KMS-11 (cell line): ENCODE measurements around the gene CCDC66.
"Not testable (repeated sequence)": the region's sequence is repeated elsewhere in the genome, so short reads cannot be mapped to it uniquely, and the experiment has no call there.

Source experiments
- H2AFZ ChIP-seq: fragments of 200-600 bp; sonication (generic); 2 replicates; pipeline ENCODE4 v1.6.1; 2016; ENCODE audit warnings: antibody characterized with exemption, mixed run types, low read depth
- H3K27ac ChIP-seq: fragments of 200-600 bp; sonication (generic); 2 replicates; pipeline ENCODE4 v1.6.1; 2016; ENCODE audit warnings: mild to moderate bottlenecking, mixed run types
- H3K27me3 ChIP-seq: fragments of 200-600 bp; sonication (generic); 2 replicates; pipeline ENCODE4 v1.6.1; 2017; ENCODE audit warnings: mild to moderate bottlenecking, low read depth, mixed run types, moderate library complexity; ENCODE audit not compliant: insufficient read depth
- H3K36me3 ChIP-seq: fragments of 200-600 bp; sonication (generic); 2 replicates; pipeline ENCODE4 v1.6.1; 2017; ENCODE audit warnings: mild to moderate bottlenecking, mixed run types; ENCODE audit not compliant: insufficient read depth
- H3K4me1 ChIP-seq: fragments of 200-600 bp; sonication (generic); 2 replicates; pipeline ENCODE4 v1.6.1; 2016; ENCODE audit warnings: mild to moderate bottlenecking, low read depth, mixed run types; ENCODE audit not compliant: poor library complexity, severe bottlenecking
- H3K4me2 ChIP-seq: fragments of 200-600 bp; sonication (generic); 2 replicates; pipeline ENCODE4 v1.7.0; 2016; ENCODE audit warnings: mild to moderate bottlenecking, mixed run types
- H3K4me3 ChIP-seq: fragments of 200-600 bp; sonication (generic); IDR thresholded peaks from 2 replicates; pipeline ENCODE4 v1.6.1; 2017; ENCODE audit warnings: low read depth, low read length, mixed read lengths; ENCODE audit not compliant: insufficient read depth
- H3K79me2 ChIP-seq: fragments of 200-600 bp; sonication (generic); 2 replicates; pipeline ENCODE4 v1.6.1; 2016; ENCODE audit warnings: low read depth, mixed run types; ENCODE audit not compliant: insufficient read depth
- H3K9ac ChIP-seq: fragments of 200-600 bp; sonication (generic); 2 replicates; pipeline ENCODE4 v1.6.1; 2016; ENCODE audit warnings: mild to moderate bottlenecking, mixed run types
- H4K20me1 ChIP-seq: fragments of 200-600 bp; sonication (generic); 2 replicates; pipeline ENCODE4 v1.6.1; 2016; ENCODE audit warnings: mild to moderate bottlenecking, mixed run types; ENCODE audit not compliant: insufficient read depth
- CTCF ChIP-seq: fragments of 200-600 bp; sonication (generic); conservative IDR thresholded peaks from 2 replicates; pipeline ENCODE4 v1.6.1; 2017; ENCODE audit warnings: low read depth, mild to moderate bottlenecking, antibody characterized with exemption, low read length, moderate library complexity, mixed read lengths

The CCDC66 gene

GRCh38 chr3:56590814-56591213 is 33.8 kb downstream of the CCDC66 start:
- no peak for TF ChIP-seq CTCF
- Histone ChIP-seq H2AFZ (no peak overlapping the region), H4K20me1 (no peaks in the 10 kb centered on the region), H3K4me2 (no peak overlapping the region), H3K4me3 (no peak overlapping the region), H3K27me3 (no peaks in the 10 kb centered on the region), H3K36me3 (no peaks in the 10 kb centered on the region), H3K79me2 (no peaks in the 10 kb centered on the region), H3K9ac (no peak overlapping the region), H3K4me1 (no peaks in the 10 kb centered on the region), H3K27ac (no peak overlapping the region)

GRCh38 chr3:56591262-56591661 is 34.3 kb downstream of the CCDC66 start:
- Histone ChIP-seq H2AFZ (no peak overlapping the region), H3K79me2 (no peaks in the 10 kb centered on the region), H3K36me3 (no peaks in the 10 kb centered on the region), H3K27ac (no peak overlapping the region), H4K20me1 (no peaks in the 10 kb centered on the region), H3K27me3 (no peaks in the 10 kb centered on the region), H3K4me1 (no peaks in the 10 kb centered on the region), H3K4me3 (no peak overlapping the region), H3K4me2 (no peak overlapping the region), H3K9ac (no peak overlapping the region)
- TF ChIP-seq CTCF, result no peak

- Histone ChIP-seq H4K20me1 (no peaks in the 10 kb centered on the region), H3K36me3 (no peaks in the 10 kb centered on the region)
- no peak for TF ChIP-seq CTCF
Observed at GRCh38 chr3:56593455-56594158, 36.6 kb downstream of the CCDC66 start.

GRCh38 chr3:56595975-56596840 is 39.2 kb downstream of the CCDC66 start:
- no peak overlapping the region for H3K27ac ChIP-seq
- H3K79me2 ChIP-seq, result no peaks in the 10 kb centered on the region
- H3K4me3 ChIP-seq, result no peak overlapping the region
- H3K9ac ChIP-seq, result no peak overlapping the region
- no peak for TF ChIP-seq CTCF
- H3K4me2 ChIP-seq, result no peak overlapping the region
- no peaks in the 10 kb centered on the region for H3K27me3 ChIP-seq
- H2AFZ ChIP-seq, result no peak overlapping the region
- H3K4me1 ChIP-seq, result no peaks in the 10 kb centered on the region
- no peaks in the 10 kb centered on the region for H3K36me3 ChIP-seq
- H4K20me1 ChIP-seq, result no peaks in the 10 kb centered on the region

More at GRCh38 chr3:56593455-56594158, 36.6 kb downstream of the CCDC66 start:
- Histone ChIP-seq H3K27me3 (no peaks in the 10 kb centered on the region), H3K27ac (no peak overlapping the region), H2AFZ (no peak overlapping the region), H3K9ac (no peak overlapping the region), H3K4me3 (no peak overlapping the region), H3K4me2 (no peak overlapping the region), H3K79me2 (no peaks in the 10 kb centered on the region), H3K4me1 (no peaks in the 10 kb centered on the region)

- H3K4me1 ChIP-seq, H3K36me3 ChIP-seq, H3K4me3 ChIP-seq, H3K27me3 ChIP-seq, H3K9ac ChIP-seq, H3K27ac ChIP-seq, H2AFZ ChIP-seq, H4K20me1 ChIP-seq, H3K79me2 ChIP-seq, H3K4me2 ChIP-seq: not testable (repeated sequence)
Observed at GRCh38 chr3:56608479-56608878, 51.5 kb downstream of the CCDC66 start.
